Endothelial cell of coronary artery (primary cell): ENCODE results near the gene TTLL9. TPM values are rescaled to one million over a fixed set of nuclear protein-coding genes. Genes with fewer than 3 reads are reported as not detected.

Experiments
- total RNA-seq: library from RNA; depleted of rRNA; stranded (reverse); fragments of >200 nt; gene quantifications from 2 replicates; pipeline ENCODE4 v1.2.3, GENCODE V29; 2014

Gene TTLL9, protein sequence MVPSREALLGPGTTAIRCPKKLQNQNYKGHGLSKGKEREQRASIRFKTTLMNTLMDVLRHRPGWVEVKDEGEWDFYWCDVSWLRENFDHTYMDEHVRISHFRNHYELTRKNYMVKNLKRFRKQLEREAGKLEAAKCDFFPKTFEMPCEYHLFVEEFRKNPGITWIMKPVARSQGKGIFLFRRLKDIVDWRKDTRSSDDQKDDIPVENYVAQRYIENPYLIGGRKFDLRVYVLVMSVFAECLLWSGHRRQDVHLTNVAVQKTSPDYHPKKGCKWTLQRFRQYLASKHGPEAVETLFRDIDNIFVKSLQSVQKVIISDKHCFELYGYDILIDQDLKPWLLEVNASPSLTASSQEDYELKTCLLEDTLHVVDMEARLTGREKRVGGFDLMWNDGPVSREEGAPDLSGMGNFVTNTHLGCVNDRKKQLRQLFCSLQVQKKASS
- total RNA-seq, result not detected in 2 replicates

DNA sequence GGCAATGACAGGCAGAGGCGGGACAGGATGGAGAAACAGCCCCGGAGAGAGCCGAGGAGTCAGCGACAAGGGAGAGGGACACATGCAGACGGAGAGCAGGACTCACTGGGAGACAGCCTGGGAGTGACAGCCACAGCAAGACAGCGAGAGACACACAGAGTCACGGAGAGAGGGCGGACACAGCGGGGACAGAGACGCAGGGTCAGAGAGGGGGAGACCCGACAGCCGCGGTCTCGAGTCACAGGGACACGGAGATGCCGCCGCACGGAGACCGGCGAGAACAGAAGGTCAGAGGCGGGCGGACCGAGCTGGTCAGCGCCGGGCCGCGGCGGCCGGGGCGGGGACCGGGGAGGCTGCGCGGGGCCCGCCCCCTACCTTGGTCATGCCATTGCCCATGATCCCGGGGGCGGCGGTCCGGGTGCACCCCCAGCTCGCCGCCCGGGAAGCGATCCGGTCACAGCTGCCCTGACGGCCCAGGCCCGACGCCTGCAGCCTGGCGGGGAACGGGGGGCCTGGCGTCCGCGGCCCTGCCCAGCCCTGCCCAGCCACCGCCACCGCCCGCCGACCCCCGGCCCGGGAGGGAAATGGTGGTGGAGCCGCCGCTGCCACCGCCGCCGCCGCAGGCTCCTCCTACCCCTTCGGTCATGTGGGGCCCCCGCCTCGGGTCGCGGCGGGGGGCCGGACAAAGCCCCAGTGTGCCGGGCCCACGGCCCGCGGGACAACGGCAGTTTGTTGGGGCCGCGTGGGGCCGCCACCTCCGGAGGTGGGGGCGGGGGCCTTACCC, at the start of gene TTLL9, which contains the start of gene DUSP15:
Gene TTLL9 (plus strand): TSS at position 693 of the 784 bp plus-strand sequence. CDS start 493 bp downstream, outside the sequence.
Gene DUSP15 (minus strand): TSS at position 586 of the 784 bp plus-strand sequence. CDS start 190 bp downstream, at position 396.

DNA sequence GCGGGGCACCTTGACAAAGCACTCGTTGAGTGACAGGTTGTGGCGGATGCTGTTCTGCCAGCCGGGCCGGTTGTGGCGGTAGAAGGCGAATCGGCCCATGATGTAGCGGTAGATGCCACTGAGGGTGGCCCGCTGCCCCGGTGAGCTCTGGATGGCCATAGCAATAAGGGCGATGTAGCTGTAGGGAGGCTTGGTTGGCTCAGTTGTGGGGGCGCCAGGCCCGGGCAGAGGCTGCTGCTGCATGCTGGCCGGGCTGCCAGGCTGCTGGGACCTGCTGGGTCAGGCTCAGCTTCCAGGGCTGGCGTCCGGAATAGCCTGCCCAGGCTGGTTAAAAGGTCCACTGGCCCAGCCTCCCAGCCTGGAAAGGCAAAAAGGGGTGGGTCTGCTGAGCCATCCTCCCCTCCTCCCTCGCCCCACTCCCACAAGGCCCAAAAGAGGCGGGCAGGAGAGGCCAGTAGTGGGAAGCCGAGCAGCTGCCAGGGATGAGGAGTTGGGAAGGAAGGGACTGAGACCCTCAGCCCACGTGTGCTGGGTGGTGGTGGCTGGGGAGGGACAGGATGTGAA, 25.1 kb upstream of the TTLL9 start, which contains the start of gene FOXS1:
Gene FOXS1 (minus strand): TSS at position 305 of the 564 bp plus-strand sequence. CDS start 62 bp downstream, at position 243.

DNA sequence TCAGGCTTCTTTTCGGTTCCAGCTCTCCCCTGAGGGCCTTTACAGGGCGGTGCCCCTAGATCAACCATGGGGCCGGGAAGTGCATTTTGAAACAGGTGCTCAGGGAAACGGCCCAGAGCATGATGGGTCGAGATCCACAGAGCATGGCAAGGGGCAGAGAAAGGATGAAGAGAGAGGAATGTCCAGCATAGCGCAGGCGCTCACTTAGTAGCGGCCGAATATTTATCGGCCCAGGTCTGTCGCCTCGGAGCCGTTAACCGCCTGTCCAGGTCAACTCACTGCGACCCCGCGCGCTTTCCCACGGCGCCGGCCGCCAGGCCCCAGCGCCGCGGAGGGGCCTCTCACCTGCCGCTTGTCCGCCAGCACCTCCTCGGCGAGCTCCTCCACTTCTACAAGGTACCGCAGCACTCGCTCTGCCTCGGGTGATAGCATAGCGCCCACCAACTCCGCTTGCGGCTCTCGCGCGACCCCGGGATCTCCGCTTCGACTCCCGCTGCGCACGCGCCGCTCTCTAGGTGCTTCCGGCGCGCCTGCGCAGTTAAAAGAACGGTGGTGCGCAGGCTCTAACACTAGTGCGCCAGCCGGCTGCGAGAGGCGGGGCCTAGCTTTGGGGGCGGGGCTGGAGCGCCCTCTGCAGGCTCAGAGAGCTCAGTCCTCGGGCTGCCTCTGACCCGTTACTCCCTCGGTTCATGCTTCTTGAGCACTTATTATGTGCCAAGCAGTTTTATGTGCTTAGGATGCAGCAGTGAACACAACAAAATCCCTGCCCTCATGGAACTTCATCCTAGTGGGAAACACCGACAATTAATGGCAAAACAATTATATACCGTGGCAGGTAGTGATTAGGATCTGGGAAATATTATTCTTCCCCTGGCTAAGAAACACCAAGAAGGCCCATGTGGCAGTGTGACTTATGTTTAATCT, 81.4 kb downstream of the TTLL9 start, which contains the start of gene PDRG1:
Gene PDRG1 (minus strand): TSS at position 517 of the 924 bp plus-strand sequence. CDS start 85 bp downstream, at position 432.

DNA sequence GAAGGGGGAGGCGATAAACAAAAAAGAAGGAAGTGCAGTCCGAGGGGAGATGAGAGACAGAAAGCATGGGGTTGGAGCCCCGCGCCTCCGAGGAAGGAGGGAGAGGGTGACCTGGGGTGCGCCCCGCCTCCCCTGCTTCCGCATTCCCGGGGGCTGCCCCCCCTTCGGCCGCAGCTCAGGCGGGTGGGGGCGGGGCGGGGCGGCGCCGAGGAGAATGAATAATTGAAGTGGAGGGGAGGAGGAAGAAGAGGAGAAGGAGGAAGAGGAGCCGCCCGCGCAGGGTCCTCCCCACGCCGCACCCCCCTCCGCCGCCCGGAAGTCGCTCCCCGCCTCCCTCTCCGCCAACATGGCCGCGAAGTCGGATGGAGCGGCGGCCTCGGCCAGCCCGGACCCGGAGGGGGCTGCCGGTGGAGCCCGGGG, 97.4 kb downstream of the TTLL9 start, which contains the start of gene XKR7:
Gene XKR7 (plus strand): TSS at position 322 of the 420 bp plus-strand sequence. CDS start 25 bp downstream, at position 347.

Other genes starting within 250 kb of the TTLL9 start
- not detected in 2 replicates for gene COX4I2, start 232.7 kb upstream of the TTLL9 start, total RNA-seq
- 63.2 and 78.0 TPM in 2 replicates for gene BCL2L1, start 147.8 kb upstream of the TTLL9 start, total RNA-seq
- 19.3 and 43.8 TPM in 2 replicates for gene TPX2, start 131.3 kb upstream of the TTLL9 start, total RNA-seq
- 0.36 and 1.1 TPM in 2 replicates for gene MYLK2, start 51.3 kb upstream of the TTLL9 start, total RNA-seq
- 0.09 and 2.8 TPM in 2 replicates for gene FOXS1, start 25.0 kb upstream of the TTLL9 start, total RNA-seq
- not detected in 2 replicates for gene DUSP15, start 107 bp upstream of the TTLL9 start, total RNA-seq
- gene PDRG1, start 81.4 kb downstream of the TTLL9 start, total RNA-seq, result 4.0 and 6.1 TPM in 2 replicates
- gene XKR7, start 97.5 kb downstream of the TTLL9 start, total RNA-seq, result not detected in 2 replicates
- 7.8 and 13.1 TPM in 2 replicates for gene CCM2L, start 139.8 kb downstream of the TTLL9 start, total RNA-seq
- not detected in 2 replicates for gene HCK, start 181.6 kb downstream of the TTLL9 start, total RNA-seq
- 19.3 and 30.1 TPM in 2 replicates for gene TM9SF4, start 239.1 kb downstream of the TTLL9 start, total RNA-seq